HK-2 (cell line): Measurements from ENCODE around the gene PITPNM2.

Experiments used
- DNase-seq: peaks from one replicate; pipeline ENCODE4 v3.0.0-alpha.2; 2018; ENCODE audit not compliant: unreplicated experiment

PITPNM2 gene

GRCh38 chr12:123150744-123151456 is at the start of gene PITPNM2:
TSS of gene PITPNM2 (minus strand) at chr12:123151090. CDS start at chr12:123034590, 116,500 bp downstream.
- peak; percentile 65 for DNase-seq

GRCh38 chr12:123200414-123200813 is 49.5 kb upstream of the PITPNM2 start:
- DNase-seq, result no peak

- no peak for DNase-seq
These were observed 49.0 kb upstream of the PITPNM2 start for GRCh38 chr12:123199936-123200335.

- DNase-seq, result no peak
These were observed 36.7 kb upstream of the PITPNM2 start for GRCh38 chr12:123187637-123188036.

- no peak for DNase-seq
These were observed 29.3 kb upstream of the PITPNM2 start for GRCh38 chr12:123180171-123180570.

GRCh38 chr12:123171967-123172366 is 21.1 kb upstream of the PITPNM2 start:
- no peak for DNase-seq

- DNase-seq, result no peak
These were observed 16.4 kb upstream of the PITPNM2 start for GRCh38 chr12:123167329-123167728.

- no peak for DNase-seq
These were observed 14.6 kb upstream of the PITPNM2 start for GRCh38 chr12:123165537-123165936.

- DNase-seq, result no peak
These were observed 13.9 kb upstream of the PITPNM2 start for GRCh38 chr12:123164710-123165261.

- DNase-seq, result peak; percentile 45
These were observed 13.3 kb upstream of the PITPNM2 start for GRCh38 chr12:123164222-123164621.

- no peak for DNase-seq
These were observed 12.3 kb upstream of the PITPNM2 start for GRCh38 chr12:123163227-123163626.

GRCh38 chr12:123160801-123161487 is 10.1 kb upstream of the PITPNM2 start:
- no peak for DNase-seq

GRCh38 chr12:123153906-123154305 is 3.0 kb upstream of the PITPNM2 start:
- no peak for DNase-seq

- no peak for DNase-seq
These were observed 1.9 kb upstream of the PITPNM2 start for GRCh38 chr12:123152833-123153232.

GRCh38 chr12:123151457-123152454 is 866 bp upstream of the PITPNM2 start:
- no peak for DNase-seq

- DNase-seq, result peak; percentile 47
These were observed 581 bp downstream of the PITPNM2 start for GRCh38 chr12:123150275-123150743.

- DNase-seq, result no peak
These were observed 1.2 kb downstream of the PITPNM2 start for GRCh38 chr12:123149501-123150274.

GRCh38 chr12:123149088-123149487 is 1.8 kb downstream of the PITPNM2 start:
- DNase-seq, result no peak

GRCh38 chr12:123148655-123149054 is 2.2 kb downstream of the PITPNM2 start:
- no peak for DNase-seq

GRCh38 chr12:123148223-123148622 is 2.7 kb downstream of the PITPNM2 start:
- no peak for DNase-seq

GRCh38 chr12:123145211-123145610 is 5.7 kb downstream of the PITPNM2 start:
- no peak for DNase-seq
